Suppressor macrophage treated with lipopolysaccharide for 4 hours (primary cell): ENCODE results near the gene RAD51AP1.
"Not testable (repeated sequence)": the region's sequence is repeated elsewhere in the genome, so short reads cannot be mapped to it uniquely, and the experiment has no call there.

Experiments
- DNase-seq: peaks from one replicate; pipeline ENCODE4 v3.0.0-alpha.2; 2020

The RAD51AP1 gene

GRCh38 chr12:4538207-4539160 lies at the start of gene RAD51AP1:
RAD51AP1 (plus strand) TSS chr12:4538890; CDS start chr12:4538940, 50 bp downstream.
- DNase-seq = peak; percentile 98

- no peak for DNase-seq
These were observed 49.1 kb upstream of the RAD51AP1 start for GRCh38 chr12:4489556-4489955.

- no peak for DNase-seq
These were observed 47.7 kb upstream of the RAD51AP1 start for GRCh38 chr12:4490973-4491372.

- no peak for DNase-seq
These were observed 42.4 kb upstream of the RAD51AP1 start for GRCh38 chr12:4496145-4496838.

- no peak for DNase-seq
These were observed 39.5 kb upstream of the RAD51AP1 start for GRCh38 chr12:4499186-4499585.

GRCh38 chr12:4505376-4505986 lies 33.2 kb upstream of the RAD51AP1 start:
- DNase-seq = no peak

- DNase-seq = no peak
These were observed 32.3 kb upstream of the RAD51AP1 start for GRCh38 chr12:4506430-4506829.

- DNase-seq = no peak
These were observed 31.8 kb upstream of the RAD51AP1 start for GRCh38 chr12:4506870-4507269.

GRCh38 chr12:4508503-4508902 lies 30.2 kb upstream of the RAD51AP1 start:
- DNase-seq = not testable (repeated sequence)

- not testable (repeated sequence) for DNase-seq
These were observed 29.4 kb upstream of the RAD51AP1 start for GRCh38 chr12:4509269-4509668.

- no peak for DNase-seq
These were observed 20.5 kb upstream of the RAD51AP1 start for GRCh38 chr12:4518106-4518728.

GRCh38 chr12:4523443-4523842 lies 15.2 kb upstream of the RAD51AP1 start:
- DNase-seq = not testable (repeated sequence)

- DNase-seq = peak; percentile 35
These were observed 11.7 kb upstream of the RAD51AP1 start for GRCh38 chr12:4526923-4527546.

- no peak for DNase-seq
These were observed 8.5 kb upstream of the RAD51AP1 start for GRCh38 chr12:4530160-4530559.

- DNase-seq = no peak
These were observed 7.6 kb upstream of the RAD51AP1 start for GRCh38 chr12:4530982-4531586.

GRCh38 chr12:4535092-4535491 lies 3.6 kb upstream of the RAD51AP1 start:
- DNase-seq = no peak

- no peak for DNase-seq
These were observed 2.8 kb upstream of the RAD51AP1 start for GRCh38 chr12:4535871-4536270.

GRCh38 chr12:4539167-4539870 lies 629 bp downstream of the RAD51AP1 start:
- DNase-seq = no peak

- DNase-seq = no peak
These were observed 1.5 kb downstream of the RAD51AP1 start for GRCh38 chr12:4540170-4540569.

GRCh38 chr12:4540638-4541037 lies 1.9 kb downstream of the RAD51AP1 start:
- peak; percentile 22 for DNase-seq

- DNase-seq = no peak
These were observed 6.5 kb downstream of the RAD51AP1 start for GRCh38 chr12:4545195-4545594.
